Prostate gland (tissue), 2 donors: ENCODE measurements around the gene FOXP1. TPM values are rescaled to one million over a fixed set of nuclear protein-coding genes. Genes with fewer than 3 reads are reported as not detected.
A peak's percentile ranks its signal among the peaks of the same experiment; 100 is the strongest.

Source experiments
- DNase-seq: peaks from one replicate; pipeline ENCODE4 v3.0.0-alpha.2; 2019; ENCODE audit warnings: low spot score
- H3K27ac ChIP-seq, 2 donors: fragments of 200-600 bp; sonication (generic); 2 replicates each; pipeline ENCODE4 v1.5.1; 2017 to 2019
- H3K27me3 ChIP-seq: fragments of 200-600 bp; sonication (generic); replicated peaks from 2 replicates; pipeline ENCODE4 v1.5.1; 2019; ENCODE audit not compliant: insufficient read depth
- H3K36me3 ChIP-seq, 2 donors: fragments of 200-600 bp; sonication (generic); 1 replicate in 1 of 2; 2 replicates in 1 of 2; pipeline versions ENCODE4 v1.5.1 to v1.8.1; 2017 to 2019
- H3K4me1 ChIP-seq: fragments of 200-600 bp; sonication (generic); replicated peaks from 2 replicates; pipeline ENCODE4 v1.5.1; 2019
- H3K4me3 ChIP-seq, 2 donors: fragments of 200-600 bp; sonication (generic); 2 replicates each; pipeline ENCODE4 v1.5.1; 2017 to 2019
- H3K9me3 ChIP-seq: fragments of 200-600 bp; sonication (generic); 2 replicates; pipeline ENCODE4 v1.5.1; 2017
- POLR2A ChIP-seq: fragments of 450-650 bp; IDR thresholded peaks from one replicate; pipeline ENCODE4 v1.6.1; 2016; ENCODE audit warnings: antibody characterized with exemption, mild to moderate bottlenecking
- POLR2AphosphoS5 ChIP-seq: sonication (generic); formaldehyde crosslinking; IDR thresholded peaks from one replicate; pipeline ENCODE4 v1.6.1; 2017; ENCODE audit warnings: antibody characterized with exemption
- WGBS: methylation state at CpG from one replicate; pipeline ENCODE4 v1.1.5; 2018; 5-methylcytosine and 5-hydroxymethylcytosine counted together
- intact Hi-C: fragments of 100-400 bp; cut with DNase I; formaldehyde crosslinking; loops from one replicate; pipeline ENCODE4 v1.14.2; 2022
- total RNA-seq, 2 donors: library from RNA; depleted of rRNA; stranded (reverse); fragments of >200 nt; gene quantifications; one replicate each; pipeline ENCODE4 v1.1.0, GENCODE V29; 2016
- TF ChIP-seq, protein P1 (sequence below), 4 experiments: fragments of 200-600 bp in 2 of 4; fragments of 450-650 bp in 2 of 4; sonication (generic) in 2 of 4; IDR thresholded peaks; 1 replicate in 3 of 4; 2 replicates in 1 of 4; pipeline ENCODE4 v1.5.1; 2016 to 2019; ENCODE audit warnings: antibody characterized with exemption in 4 of 4, mild to moderate bottlenecking in 2 of 4, moderate library complexity in 2 of 4

Gene FOXP1
- total RNA-seq, 2 donors from 2014 or later, result 133 to 156 TPM

DNA sequence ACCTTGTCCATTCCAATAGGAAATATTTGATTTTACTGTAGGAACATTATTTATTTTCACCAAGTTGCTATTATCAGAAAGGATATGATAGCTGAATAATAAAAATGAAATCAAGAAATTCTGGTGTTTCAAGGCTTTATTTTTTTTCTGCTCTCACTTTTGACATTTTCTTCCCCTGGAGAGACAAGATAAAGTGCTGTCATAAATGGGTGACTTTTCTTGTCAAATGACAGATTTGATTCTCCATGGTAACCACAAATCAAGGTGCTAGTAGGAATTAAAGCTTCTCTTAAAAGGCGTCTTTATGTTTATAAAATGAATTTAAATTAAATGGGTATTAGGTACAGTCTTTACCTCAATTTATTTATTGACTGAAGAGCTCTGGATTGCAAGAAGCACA lies 124.6 kb downstream of the FOXP1 start:
- intact Hi-C loops, result no loop called here
- no peak for DNase-seq
- 90% methylated on average over 1 of the region's 1 CpG for WGBS
- no peak overlapping the region for H3K27ac ChIP-seq
- no peaks in the 10 kb centered on the region for H3K9me3 ChIP-seq
- no peaks in the 10 kb centered on the region for H3K27me3 ChIP-seq
- TF ChIP-seq POLR2AphosphoS5, result no peak
- TF ChIP-seq, protein P1, sequence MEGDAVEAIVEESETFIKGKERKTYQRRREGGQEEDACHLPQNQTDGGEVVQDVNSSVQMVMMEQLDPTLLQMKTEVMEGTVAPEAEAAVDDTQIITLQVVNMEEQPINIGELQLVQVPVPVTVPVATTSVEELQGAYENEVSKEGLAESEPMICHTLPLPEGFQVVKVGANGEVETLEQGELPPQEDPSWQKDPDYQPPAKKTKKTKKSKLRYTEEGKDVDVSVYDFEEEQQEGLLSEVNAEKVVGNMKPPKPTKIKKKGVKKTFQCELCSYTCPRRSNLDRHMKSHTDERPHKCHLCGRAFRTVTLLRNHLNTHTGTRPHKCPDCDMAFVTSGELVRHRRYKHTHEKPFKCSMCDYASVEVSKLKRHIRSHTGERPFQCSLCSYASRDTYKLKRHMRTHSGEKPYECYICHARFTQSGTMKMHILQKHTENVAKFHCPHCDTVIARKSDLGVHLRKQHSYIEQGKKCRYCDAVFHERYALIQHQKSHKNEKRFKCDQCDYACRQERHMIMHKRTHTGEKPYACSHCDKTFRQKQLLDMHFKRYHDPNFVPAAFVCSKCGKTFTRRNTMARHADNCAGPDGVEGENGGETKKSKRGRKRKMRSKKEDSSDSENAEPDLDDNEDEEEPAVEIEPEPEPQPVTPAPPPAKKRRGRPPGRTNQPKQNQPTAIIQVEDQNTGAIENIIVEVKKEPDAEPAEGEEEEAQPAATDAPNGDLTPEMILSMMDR (IDR thresholded peaks at IDR 0.05), result no peak
- no peak for TF ChIP-seq POLR2A
- no peaks in the 10 kb centered on the region for H3K36me3 ChIP-seq
- H3K4me3 ChIP-seq, result no peak overlapping the region
- no peaks in the 10 kb centered on the region for H3K4me1 ChIP-seq

DNA sequence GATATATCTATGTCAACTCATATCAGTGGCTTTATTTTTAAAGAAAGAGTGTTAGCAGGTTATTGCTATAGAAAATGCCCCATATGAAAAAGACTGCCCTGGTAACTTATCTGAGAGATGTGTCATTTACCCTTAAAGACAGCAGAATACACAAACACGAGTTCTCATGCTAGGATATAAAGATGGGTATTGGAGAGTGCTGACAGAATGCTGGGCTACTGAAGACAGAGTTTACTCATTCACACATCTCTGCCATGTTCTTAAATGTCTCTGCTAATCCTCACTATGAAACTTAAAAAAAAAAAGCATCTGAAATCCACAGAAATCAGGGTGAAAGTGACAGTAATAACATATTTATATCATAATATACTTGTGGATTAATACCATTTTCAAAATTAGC lies 126.7 kb downstream of the FOXP1 start:
- no peaks in the 10 kb centered on the region for H3K4me1 ChIP-seq
- H3K27ac ChIP-seq, result no peak overlapping the region
- no peak overlapping the region for H3K4me3 ChIP-seq
- TF ChIP-seq, protein P1 (IDR thresholded peaks at IDR 0.05), result no peak
- TF ChIP-seq POLR2A (no peak), POLR2AphosphoS5 (no peak)
- H3K27me3 ChIP-seq, result no peaks in the 10 kb centered on the region
- no peak for DNase-seq
- no peaks in the 10 kb centered on the region for H3K36me3 ChIP-seq
- intact Hi-C loops, result no loop called here
- H3K9me3 ChIP-seq, result no peaks in the 10 kb centered on the region
- WGBS, result 19% methylated on average over 1 of the region's 1 CpG

DNA sequence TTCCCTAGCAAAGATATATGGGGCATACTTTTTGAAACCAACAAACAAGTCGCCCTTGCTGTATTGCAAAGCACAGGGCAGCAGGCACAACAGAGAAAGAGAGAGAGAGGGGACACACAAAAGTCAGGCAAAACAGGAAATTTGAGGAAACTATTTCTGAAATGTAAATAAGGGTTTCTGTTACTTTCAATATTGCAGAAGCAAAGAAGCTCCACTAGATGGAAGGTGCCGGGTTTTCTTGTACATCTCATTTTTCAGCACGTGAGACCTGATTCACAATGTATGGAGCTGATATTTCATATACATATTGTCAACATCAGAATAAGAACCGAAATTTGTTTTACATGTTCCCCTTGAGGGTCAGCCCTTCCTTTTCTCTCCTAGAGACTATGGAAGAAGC lies 127.4 kb downstream of the FOXP1 start:
- Histone ChIP-seq H3K36me3 (no peaks in the 10 kb centered on the region), H3K27ac (peak overlapping the region in 1 of 2 donors; percentile 5), H3K4me1 (no peaks in the 10 kb centered on the region), H3K27me3 (no peaks in the 10 kb centered on the region), H3K9me3 (no peaks in the 10 kb centered on the region), H3K4me3 (no peak overlapping the region)
- WGBS, result 44% methylated on average over 4 of the region's 4 CpGs
- DNase-seq, result no peak
- TF ChIP-seq, protein P1 (IDR thresholded peaks at IDR 0.05), result no peak
- TF ChIP-seq POLR2A (no peak), POLR2AphosphoS5 (no peak)
- intact Hi-C loops, result no loop called here

DNA sequence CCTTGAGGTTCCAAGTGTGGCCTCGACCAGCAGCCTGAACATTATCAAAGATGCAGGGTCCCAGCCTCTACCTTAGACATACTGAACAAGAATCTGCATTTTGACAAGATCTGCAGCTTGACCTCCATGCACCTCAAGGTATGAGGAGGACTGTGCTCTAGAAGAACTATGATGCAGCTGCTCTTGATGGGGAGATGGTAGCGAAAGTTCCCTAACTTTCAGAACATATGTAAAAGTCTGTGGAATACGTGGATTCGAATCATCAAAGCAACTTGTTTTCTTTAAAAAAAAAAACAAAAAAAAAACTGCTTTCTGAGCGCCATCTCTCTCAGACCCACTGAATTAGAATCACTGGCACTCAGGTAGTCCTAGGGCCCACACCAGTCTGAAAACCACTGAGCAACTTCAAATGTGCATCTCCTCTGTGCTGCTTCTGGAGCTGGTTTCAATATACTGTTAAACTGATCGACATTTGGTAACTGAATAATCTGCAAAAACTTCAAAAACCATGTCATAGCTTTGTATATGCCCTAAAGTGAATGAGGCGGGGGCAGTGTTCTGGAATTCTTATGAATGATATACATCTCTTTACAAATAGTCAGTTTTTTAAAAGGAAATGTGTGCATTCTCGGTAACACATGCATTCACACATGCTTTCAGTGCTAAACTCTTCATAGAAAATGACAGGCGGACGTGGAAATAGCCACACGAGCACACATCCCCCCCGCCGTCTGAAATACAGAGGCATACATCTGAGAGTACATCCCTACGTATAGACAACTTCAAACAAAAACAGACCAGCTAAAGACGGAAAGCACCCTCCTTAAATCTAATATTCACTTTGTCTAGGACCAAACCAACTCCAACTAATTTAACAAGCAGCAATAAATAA lies 128.8 kb downstream of the FOXP1 start:
- Histone ChIP-seq H3K27ac (peak overlapping the region in 1 of 2 donors; percentile 34), H3K36me3 (no peaks in the 10 kb centered on the region), H3K4me1 (no peaks in the 10 kb centered on the region), H3K9me3 (no peaks in the 10 kb centered on the region), H3K4me3 (no peak overlapping the region), H3K27me3 (no peaks in the 10 kb centered on the region)
- TF ChIP-seq POLR2A (no peak), POLR2AphosphoS5 (no peak)
- TF ChIP-seq, protein P1 (IDR thresholded peaks at IDR 0.05), result no peak
- intact Hi-C loops, result no loop called here
- WGBS, result 69% methylated on average over 15 of the region's 15 CpGs
- no peak for DNase-seq
